Hepatic stellate cell (primary cell): ENCODE measurements around the gene YWHAG.
A peak's percentile ranks its signal among the peaks of the same experiment; 100 is the strongest.
"Not testable (repeated sequence)": the region's sequence is repeated elsewhere in the genome, so short reads cannot be mapped to it uniquely, and the experiment has no call there.

Experiments used
- DNase-seq: peaks from one replicate; pipeline ENCODE4 v3.0.0; 2011; ENCODE audit warnings: low spot score

Gene YWHAG

DNA sequence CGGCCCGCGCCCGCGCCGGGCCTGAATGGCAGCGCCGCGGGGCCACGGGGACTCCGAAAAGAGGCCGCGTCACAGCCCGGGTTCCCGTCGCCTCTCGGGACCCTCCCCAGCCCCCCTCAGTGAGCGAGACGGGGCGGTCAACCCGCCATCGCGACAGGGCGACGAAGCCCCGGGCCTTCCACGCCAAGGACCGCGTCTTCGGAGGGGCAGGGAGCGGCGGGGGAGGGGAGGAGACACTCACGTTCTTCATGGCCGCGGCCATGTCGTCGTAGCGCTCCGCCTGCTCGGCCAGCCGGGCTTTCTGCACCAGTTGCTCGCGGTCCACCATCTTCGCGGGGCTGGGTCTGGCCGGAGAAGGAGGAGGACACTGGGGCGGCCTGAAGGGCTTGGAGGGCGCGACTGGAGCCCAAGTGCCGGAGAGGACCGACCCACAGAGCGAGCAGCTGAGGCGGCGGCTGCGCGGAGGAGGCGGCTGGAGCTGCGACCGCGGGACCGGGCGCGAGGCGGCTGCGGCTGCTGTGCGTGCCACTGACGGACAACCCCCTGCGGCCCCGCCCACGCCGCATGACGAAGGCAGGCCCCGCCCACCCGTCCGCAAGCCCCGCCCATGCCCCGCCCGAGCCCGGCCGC, at the start of gene YWHAG:
Gene YWHAG, minus strand, starts transcription at position 511 of the 630 bp plus-strand sequence. Its CDS starts 183 bp downstream, at position 328.
- DNase-seq: peak; percentile 78

DNA sequence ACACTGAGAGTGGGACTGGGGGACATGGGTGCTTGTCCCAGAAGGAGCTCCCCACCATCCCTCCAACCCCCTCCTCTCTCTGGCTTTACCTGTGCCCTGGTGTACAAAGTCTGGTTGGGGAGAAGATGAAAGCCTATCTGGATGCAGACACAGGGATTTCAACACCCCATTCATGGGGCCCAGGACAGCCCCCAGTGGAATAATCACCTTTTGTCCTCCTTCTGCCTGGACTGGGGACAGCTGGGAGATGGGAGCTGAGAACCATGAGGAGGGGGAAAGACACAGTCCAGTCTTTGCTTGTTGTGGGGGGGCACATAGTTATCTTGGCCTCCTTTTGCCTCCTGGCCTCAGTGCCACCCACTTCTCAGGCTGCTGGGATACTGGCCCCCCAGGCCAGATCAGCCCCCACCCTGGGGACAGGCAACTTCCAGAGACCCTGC, 49.4 kb upstream of the YWHAG start:
- no peak for DNase-seq

DNA sequence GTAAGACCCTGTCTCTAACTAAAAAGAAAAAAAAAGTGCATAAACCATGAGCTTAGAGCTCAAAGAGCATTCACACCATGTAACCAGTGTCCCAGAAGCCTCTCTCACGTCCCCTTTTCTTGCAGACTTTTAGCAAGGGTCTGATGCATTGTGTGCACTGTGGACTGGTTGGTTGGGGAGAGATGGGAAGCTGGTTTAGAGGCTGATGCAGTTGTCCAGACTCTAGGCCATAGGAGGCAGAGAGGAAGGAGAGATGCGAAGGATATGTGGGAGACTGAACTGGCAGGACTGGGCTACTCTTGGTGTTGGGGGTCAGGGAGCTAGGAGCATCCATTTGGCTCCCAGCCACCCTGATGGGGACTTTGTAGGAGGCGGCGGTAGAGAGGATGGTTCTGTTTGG, 48.9 kb upstream of the YWHAG start:
- DNase-seq: no peak

DNA sequence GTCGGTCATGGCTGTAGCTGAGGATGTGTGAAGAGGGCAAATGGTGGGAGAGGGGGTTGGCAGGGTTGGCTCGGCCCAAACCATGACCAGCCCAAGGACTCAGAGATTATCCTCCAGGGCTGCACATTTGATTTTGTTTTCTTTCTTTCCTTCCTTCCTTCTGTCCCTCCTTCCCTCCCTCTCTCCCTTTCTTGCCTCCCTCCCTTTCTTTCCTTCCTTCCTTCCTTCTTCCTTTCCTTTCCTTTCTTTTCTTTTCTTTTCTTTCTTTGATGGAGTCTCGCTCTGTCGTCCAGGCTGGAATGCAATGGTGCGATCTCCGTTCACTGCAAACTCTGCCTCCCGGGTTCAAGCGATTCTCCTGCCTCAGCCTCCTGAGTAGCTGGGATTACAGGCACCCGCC, 46.9 kb upstream of the YWHAG start:
- DNase-seq: no peak

DNA sequence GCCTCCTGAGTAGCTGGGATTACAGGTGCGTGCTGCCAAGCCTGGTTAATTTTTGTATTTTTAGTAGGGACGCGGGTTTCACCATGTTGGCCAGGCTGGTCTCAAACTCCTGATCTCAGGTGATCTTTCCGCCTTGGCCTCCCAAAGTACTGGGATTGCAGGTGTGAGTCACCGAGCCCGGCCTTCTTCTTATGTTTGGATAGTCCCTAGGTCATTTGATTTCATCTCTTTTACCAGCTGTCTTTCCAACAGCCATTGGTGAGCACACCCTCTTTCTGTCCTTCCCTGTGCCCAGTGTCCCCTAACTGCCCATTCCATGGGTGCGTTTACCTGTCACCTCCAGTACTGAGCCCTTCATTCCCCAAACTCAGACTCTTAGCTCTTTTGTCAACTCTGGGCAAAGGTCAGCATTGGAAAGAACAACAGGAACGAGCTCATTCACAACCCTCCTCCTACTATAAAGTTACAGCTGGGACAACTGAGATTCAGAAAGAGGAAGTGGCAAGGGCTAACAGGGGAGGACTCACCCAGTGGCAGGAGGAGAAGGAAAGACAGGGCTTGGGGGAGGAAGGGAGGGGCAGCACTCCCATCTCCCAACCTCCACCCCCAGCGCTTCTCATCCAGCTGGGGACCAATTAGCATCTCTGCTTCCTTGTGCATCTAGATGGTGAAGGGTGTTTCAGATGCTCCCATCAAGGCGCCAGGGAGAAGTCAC, 45.1 kb upstream of the YWHAG start:
- no peak for DNase-seq

DNA sequence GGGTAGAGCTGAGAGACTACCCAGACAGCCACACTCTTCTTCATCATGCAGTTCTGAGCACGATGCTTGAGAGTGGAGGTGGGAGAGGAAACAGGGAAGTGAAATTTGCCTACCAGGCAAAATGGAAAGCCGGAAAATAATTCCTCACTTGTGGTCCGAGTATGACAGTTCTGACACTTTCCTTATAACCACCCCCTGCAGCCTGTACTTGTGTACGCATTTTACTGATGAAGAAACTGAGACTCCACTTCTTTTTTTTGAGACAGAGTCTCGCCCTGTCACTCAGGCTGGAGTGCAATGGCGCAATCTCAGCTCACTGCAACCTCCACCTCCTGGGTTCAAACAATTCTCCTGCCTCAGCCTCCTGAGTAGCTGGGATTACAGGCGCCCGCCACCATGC, 44.3 kb upstream of the YWHAG start:
- DNase-seq: not testable (repeated sequence)

DNA sequence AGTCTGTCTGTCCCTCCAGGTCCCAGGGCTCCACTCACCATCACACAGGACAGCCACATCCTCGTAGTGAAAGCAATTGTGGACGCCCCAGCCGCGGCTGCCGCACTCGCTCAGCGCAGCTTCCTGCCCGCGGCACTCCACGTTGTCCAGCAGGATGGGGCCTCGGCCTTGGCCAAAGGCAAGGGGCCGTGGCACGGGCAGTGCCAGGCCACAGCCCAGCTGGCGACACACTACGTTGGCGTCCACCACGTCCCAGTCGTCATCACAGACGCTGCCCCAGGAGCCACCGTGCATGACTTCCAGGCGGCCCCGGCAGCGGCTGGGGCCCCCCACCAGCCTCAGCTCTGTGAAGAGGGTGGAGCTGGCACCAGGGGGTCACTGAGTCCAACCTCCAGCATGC, 41.5 kb upstream of the YWHAG start:
- DNase-seq: no peak

DNA sequence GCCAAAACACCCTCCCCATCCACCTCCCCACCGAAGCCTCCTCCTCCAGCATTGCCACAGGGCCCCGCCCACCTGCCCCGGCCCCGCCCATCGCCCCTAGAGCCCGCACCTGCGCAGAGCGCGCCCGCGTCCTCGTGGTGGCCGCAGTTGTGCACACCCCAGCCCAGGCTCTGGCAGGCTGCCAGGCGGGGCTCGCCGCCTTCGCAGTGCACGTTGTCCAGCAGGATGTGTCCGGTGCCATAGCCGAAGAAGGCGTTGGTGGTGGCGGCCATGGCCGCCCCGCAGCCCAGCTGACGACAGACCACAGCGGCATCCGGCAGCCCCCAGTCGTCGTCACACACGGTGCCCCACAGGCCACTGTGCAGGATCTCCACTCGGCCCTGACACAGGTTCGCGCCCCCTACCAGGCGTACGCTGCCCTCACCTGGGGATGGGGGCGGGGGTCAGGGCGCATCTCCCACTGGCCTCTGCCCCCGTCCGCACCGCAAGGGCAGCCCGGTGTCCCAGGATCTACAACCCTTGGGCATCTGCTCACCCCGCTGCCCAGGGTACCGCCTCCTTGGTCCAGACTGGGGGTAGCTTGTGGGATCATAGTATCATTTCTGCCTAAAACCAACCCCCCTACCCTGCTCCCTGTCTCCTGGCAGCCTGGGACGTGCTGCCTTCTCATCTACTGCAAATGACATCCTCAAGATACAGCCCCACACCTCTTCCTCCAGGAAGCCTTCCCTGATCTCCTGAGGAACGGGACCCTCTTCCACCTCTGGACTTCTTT, 38.8 kb upstream of the YWHAG start:
- peak; percentile 85 for DNase-seq

DNA sequence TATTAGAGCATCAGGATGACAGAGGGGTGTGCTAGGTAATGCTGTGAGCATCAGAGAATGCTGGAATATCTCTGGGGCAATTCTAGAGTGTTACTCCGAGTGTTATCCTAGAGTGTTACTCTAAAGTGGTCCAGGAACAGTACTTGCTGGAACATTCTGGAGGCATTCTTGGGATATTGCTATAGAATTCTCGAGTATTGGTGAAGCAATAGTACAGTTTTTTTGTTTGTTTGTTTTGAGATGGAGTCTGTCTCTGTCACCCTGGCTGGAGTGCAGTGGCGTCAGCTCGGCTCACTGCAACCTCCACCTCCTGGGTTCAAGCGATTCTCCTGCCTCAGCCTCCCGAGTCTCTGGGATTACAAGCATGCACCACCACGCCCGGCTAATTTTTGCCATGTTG, 38.1 kb upstream of the YWHAG start:
- no peak for DNase-seq

DNA sequence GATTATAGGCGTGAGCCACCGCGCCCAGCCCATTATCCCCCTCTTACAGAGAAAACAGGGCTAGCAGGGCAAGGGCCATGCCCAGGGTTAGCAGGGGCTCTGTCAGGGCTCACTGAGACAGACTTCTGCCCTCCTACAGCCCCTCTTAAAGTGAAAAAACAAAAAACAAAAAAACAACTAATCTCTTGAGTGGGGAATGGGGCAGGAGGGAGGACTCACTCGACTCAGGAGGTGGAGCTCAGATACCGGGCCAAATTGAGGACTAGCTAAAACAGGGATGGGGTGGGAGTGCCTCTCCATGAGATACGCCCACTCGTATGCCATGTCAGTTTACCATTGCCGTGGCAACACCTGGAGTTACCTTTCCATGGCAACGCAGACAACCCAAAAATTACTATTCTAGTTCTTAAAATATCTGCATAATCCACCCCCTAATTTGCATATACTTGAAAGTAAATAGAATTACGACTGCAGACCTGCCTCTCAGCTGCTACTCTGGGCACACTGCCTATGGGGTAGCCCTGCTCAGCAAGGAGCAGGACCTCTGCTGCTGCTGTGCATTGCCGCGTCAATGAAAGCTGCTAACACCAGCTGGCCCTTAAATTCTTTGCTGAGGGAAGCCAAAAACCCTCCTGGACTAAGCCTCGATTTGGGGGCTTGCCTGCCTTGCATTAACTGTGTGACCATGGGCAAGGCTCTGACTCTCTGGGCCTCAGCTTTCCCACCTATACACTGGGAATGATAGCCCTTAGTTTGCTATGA, 37.4 kb upstream of the YWHAG start:
- no peak for DNase-seq

DNA sequence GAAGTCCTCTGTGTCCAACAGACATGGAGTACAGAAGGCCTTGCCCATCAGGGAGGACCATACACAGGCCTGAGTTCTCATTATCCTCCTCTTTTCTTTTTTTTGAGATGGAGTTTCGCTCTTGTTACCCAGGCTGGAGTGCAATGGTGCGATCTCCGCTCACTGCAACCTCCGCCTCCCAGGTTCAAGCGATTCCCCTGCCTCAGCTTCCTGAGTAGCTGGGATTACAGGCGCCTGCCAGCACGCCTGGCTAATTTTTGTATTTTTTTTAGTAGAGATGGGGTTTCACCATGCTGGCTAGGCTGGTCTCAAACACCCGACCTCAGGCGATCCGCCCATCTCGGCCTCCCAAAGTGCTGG, 36.8 kb upstream of the YWHAG start:
- DNase-seq: not testable (repeated sequence)

DNA sequence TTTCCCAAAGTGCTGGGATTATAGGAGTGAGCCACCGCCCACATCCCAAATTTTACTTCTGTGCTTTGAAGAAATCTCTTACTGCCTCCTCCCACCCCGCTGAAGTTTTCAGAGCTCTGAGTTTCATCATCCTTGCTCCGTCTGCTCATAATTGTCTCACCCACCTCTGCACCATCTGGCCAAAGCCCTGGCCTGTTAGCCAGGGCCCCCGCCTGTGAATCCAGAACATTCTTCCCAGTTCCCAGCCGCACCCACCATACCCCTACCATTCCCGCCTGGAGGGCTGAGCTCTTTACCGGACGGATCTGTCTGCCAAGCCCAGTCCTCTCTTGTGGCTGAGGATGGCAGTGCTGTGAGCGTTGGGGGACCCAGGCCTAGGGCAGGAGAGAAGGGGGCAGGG, 36.2 kb upstream of the YWHAG start:
- DNase-seq: no peak

DNA sequence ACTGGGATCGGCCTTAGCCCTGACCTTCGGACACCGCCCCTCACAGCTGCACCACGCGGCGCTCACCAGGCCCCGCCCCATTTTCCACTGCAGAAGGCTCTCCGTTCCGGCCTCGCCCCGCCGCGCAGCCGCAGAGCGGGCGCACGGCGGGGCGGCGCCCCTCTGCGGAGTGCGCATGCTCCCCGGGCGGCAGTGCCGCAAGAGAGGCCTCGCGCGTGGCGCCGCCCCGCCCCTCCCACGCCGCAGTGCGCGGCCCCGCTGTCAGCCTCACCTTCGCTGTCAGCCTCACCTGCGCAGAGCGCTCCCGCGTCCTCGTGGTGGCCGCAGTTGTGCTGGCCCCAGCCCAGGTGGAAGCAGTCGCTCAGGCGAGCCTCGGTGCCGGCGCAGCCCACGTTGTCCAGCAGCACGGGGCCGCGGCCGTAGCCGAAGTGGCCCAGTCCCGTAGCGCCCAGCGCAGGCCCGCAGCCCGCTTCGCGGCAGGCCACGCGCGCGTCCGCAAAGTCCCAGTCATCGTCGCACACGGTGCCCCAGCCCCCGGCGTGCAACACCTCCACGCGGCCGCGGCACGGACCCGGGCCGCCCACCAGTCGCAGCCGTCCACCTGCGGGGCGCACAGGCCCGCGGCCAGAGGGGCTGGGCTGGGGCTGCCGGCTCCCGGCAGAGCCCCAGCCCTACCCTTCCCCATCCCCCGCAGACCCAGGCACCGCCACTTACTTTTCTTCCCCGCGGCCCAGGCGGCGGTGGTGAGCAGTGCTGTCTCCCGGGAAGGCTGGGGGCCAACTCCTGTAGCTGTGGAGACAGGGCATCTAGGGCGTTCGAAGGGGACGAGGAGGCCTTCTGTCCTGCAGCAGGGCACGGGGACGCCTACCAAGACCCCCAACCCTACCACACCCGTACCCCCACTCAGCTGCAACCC, 34.6 kb upstream of the YWHAG start:
- DNase-seq: peak; percentile 99

DNA sequence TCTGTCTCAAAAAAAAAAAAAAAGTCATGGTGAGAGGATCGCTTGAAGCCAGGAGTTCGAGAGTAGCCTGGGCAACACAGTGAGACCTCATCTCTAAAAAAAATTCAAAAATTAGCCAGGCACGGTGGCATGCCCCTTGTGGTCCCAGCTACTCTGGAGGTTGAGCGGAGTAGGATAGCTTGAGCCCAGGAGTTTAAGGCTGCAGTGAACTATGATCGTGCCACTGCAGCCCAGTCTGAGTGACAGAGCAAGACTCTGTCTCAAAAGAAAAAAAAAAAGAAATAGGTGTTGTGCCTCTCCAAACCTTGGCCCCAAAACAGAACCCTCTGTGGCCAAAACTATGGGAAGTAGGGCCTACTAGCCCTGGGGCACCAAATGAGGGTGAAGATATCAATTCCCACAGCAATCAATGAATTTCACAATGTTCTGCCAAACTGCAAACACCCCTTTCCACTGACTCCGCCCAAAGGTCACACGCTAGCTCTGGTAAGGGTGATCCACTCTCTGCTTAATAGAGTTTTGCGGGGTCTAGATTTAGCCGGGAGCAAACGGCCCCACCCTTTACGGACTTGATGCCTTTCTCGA, 33.8 kb upstream of the YWHAG start:
- DNase-seq: no peak

DNA sequence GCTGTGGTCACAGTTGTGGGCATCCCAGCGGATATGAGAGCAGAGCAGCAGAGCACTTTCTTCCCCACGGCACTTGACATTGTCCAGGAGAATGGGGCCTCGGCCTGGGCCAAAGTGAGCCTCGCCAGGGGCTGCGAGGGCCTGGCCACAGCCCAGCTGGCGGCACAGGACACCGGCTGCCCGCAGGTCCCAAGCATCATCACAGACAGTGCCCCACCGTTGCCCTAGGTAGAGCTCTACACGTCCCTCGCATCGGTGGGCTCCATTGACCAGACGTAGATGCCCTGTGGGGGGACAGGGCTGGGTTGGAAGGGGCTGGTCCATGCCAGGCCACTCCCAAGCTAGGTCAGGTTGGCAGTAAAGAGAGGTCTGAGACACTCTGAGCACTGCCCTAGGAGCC, 31.3 kb upstream of the YWHAG start:
- no peak for DNase-seq

DNA sequence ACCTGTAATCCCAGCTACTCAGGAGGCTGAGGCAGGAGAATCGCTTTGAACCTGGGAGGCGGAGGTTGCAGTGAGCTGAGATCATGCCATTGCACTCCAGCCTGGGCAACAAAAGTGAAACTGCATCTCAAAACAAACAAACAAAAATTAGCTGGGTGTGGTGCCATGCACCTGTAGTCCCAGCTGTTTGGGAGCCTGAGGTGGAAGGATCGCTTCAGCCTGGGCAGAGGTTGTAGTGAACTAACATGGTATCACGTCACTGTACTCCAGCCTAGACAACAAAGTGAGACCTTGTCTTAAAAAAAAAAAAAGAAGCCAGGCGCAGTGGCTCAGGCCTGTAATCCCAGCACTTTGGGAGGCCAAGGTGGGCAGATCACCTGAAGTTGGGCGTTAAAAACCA, 29.0 kb upstream of the YWHAG start:
- DNase-seq: not testable (repeated sequence)

DNA sequence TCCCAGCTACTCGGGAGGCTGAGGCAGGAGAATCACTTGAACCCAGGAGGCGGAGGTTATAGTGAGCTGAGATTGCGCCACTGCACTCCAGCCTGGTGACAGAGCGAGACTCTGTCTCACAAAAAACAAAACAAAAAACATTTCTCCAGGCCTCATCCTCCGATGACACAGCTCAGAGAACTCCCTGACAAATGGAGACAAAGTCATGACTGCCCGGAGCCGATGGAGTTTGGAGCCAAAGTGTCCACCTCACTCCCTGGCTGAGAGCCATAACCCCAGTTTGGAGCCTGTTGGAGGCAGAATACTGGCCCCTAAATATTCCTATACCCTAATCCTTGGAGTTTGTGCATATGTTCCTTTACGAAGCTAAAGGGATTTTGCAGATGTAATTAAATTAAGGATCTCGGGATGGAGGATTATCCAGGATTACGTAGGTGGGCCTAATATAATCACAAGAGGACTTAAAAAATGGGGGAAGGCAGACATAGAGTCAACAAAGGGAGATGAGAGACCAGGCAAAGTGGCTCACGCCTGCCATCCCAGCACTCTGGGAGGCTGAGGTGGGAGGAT, 28.0 kb upstream of the YWHAG start:
- no peak for DNase-seq

DNA sequence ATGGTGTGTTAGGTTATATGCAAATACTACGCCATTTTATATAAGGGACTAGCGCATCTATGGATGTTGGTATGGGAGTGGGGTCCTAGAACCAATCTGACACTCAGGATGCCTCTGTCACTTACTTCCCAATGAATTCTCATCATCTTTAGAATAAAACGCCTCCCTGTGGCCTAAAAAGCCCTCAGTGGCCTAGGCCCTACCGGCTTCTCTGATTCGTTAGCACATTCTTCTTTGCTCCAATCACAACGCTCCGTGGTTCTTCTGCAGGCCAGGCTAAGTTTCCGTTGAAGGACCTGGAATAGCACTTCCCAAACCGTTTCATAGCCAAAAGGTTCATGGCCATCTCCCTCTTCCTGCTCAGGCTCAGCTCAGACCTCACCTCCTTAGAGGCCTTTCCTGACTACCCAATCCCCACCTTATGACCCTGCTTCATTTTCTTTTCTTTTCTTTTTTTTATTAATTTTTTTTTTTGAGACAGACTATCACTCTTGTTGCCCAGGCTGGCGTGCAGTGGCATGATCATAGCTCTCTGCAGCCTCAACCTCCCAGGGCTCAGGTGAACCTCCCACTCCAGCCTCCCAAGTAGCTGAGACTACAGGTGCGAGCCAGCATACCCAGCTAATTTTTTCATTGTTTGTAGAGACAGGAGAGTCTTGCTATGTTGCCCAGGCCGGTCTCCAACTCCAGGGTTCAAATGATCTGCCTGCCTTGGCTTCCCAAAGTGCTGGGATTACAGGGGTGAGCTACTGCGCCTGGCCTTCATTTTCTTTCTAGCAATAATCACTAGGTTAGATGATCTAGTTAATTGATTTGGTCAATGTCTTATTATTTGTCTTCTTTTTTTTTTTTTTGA, 24.5 kb upstream of the YWHAG start:
- DNase-seq: no peak

DNA sequence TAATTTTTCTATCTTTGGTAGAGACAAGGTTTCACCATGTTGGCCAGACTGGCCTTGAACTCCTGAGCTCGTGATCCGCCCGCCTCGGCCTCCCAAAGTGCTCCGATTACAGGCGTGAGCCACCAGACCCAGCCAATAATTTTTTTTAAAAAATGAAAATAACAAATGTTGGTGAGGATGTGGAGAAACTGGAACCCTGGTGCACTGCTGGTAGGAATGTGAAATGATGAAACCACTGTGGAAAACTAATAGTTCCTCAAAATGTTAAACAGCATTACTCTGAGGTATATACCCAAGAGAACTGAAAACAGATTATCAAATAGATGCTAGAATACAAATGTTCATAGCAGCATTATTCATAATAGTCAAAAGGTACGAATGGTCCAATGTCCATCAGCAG, 23.0 kb upstream of the YWHAG start:
- DNase-seq: no peak

DNA sequence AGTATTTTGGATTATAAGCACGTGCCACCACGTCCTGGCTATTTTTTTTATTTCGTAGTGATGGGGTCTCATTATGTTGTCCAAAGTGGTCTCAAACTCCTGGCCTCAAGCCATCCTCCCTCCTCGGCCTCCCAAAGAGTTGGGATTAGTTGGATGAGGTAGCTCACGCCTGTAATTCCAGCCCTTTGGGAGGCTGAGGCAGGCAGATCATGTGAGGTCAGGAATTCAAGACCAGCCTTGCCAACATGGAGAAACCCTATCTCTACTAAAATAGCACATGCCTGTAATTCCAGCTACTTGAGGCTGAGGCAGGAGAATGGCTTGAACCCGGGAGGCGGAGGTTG, 21.8 kb upstream of the YWHAG start:
- no peak for DNase-seq
